Glomerular visceral epithelial cell (primary cell): ENCODE data around the gene IL1RL2.

Source experiments
- DNase-seq: peaks from one replicate; pipeline ENCODE4 v3.0.0-alpha.2; 2016; ENCODE audit errors: extremely low spot score

The IL1RL2 gene

GRCh38 chr2:102238778-102239177 is 52.0 kb downstream of the IL1RL2 start:
- DNase-seq, result no peak

- no peak for DNase-seq
These were observed 52.5 kb downstream of the IL1RL2 start for GRCh38 chr2:102239344-102239743.

- peak; percentile 89 for DNase-seq
These were observed 54.0 kb downstream of the IL1RL2 start for GRCh38 chr2:102240640-102241370.

- no peak for DNase-seq
These were observed 54.9 kb downstream of the IL1RL2 start for GRCh38 chr2:102241616-102242305.

- no peak for DNase-seq
These were observed 58.7 kb downstream of the IL1RL2 start for GRCh38 chr2:102245266-102246151.

GRCh38 chr2:102250278-102250821 is 63.5 kb downstream of the IL1RL2 start:
- no peak for DNase-seq

- no peak for DNase-seq
These were observed 64.4 kb downstream of the IL1RL2 start for GRCh38 chr2:102251042-102251848.

- no peak for DNase-seq
These were observed 65.0 kb downstream of the IL1RL2 start for GRCh38 chr2:102251849-102252203.

GRCh38 chr2:102252236-102252635 is 65.4 kb downstream of the IL1RL2 start:
- no peak for DNase-seq

- DNase-seq, result no peak
These were observed 66.4 kb downstream of the IL1RL2 start for GRCh38 chr2:102253140-102253752.

- no peak for DNase-seq
These were observed 66.9 kb downstream of the IL1RL2 start for GRCh38 chr2:102253753-102254150.

- DNase-seq, result no peak
These were observed 69.5 kb downstream of the IL1RL2 start for GRCh38 chr2:102256276-102256675.

GRCh38 chr2:102256874-102257462 is 70.1 kb downstream of the IL1RL2 start:
- DNase-seq, result no peak

GRCh38 chr2:102258025-102258385 is 71.2 kb downstream of the IL1RL2 start:
- no peak for DNase-seq

GRCh38 chr2:102258386-102259074 is 71.7 kb downstream of the IL1RL2 start:
- peak; percentile 59 for DNase-seq

GRCh38 chr2:102261467-102262135 is 74.8 kb downstream of the IL1RL2 start:
- DNase-seq, result no peak

- DNase-seq, result no peak
These were observed 75.7 kb downstream of the IL1RL2 start for GRCh38 chr2:102262216-102263129.

GRCh38 chr2:102264952-102265351 is 78.1 kb downstream of the IL1RL2 start:
- no peak for DNase-seq
